LNCAP (cell line): ENCODE measurements around the gene B3GALNT1.

Experiments used
- CTCF ChIP-seq: fragments of 450-650 bp; IDR thresholded peaks from 2 replicates; pipeline ENCODE4 v1.5.1; 2017; ENCODE audit warnings: mild to moderate bottlenecking

The B3GALNT1 gene

GRCh38 chr3:161072751-161073150 lies 32.4 kb downstream of the B3GALNT1 start:
- no peak for TF ChIP-seq CTCF

DNA sequence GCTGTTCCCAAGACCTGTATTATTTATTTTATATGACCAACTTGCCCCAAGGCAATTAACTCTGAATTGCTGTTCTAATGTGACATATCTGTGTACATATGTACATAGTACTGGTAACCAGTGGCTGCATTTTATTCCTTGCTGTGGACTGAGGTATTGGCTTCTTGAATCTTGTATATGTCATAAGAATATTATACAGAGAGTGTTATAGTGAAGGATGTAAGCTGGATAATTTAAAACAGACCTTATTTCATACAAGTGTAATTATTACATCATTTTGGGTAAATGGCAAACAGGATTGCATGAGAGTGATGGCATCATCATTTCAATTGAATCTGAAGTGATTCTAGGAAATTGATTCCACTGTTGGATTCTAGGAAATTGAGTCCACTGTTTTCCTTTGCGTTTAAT lies 32.9 kb downstream of the B3GALNT1 start:
- TF ChIP-seq CTCF: no peak

- TF ChIP-seq CTCF: no peak
Observed at GRCh38 chr3:161070980-161071663, 34.0 kb downstream of the B3GALNT1 start.

DNA sequence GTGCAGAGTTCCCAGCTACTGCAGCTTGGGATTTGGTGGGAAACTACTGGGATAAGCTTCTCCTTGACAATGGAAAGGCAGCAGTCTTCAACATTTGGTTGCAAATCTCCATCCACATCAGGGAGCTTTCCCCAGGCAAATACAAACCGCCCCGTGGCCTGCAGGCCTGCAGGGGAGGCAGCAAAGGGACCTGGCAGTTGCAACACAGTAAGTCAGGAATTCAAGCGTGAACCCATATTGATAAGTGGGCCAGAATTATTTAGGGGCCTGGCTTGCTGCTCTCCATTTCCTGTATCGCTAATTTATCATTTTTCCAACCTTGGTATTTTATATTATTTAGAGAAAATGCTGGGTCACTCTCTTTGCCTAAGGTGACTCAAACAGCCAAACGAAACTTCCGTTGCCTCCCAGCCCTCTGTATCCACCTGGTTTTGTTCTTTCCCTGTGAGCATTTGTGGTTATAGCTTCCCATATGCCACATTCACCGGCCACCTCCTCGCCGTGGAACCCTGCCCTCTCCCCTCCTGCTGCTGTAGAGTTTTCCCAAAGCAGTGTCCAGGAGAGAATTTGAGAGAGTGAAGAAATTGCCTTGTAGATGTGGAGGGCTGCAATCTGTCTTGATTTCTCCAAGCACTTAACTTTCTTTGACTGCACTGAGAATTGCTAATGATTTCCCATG lies 34.8 kb downstream of the B3GALNT1 start:
- no peak for TF ChIP-seq CTCF

GRCh38 chr3:161069511-161070251 lies 35.5 kb downstream of the B3GALNT1 start:
- TF ChIP-seq CTCF: no peak

DNA sequence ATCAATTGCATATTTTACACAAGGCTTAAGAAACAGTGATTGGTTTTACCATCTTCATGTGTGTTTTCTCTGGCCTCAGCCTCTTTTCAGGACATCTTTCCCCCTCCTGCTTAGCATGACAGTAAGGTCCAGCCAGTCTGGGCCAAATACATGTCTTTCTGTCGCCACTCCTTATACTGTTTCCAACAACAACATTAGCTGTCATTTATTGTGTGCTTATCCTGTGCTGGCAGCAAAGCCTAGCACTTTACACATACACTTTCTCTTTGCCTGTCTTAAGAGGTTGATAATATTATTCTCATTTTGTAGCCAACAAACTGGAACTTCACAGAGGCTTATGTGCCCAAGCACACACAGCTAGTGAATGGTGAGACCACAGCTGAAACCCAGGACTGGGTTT lies 37.8 kb downstream of the B3GALNT1 start:
- TF ChIP-seq CTCF: no peak

- TF ChIP-seq CTCF: no peak
Observed at GRCh38 chr3:161066930-161067329, 38.2 kb downstream of the B3GALNT1 start.
